ENCODE data around the gene MMADHC.
A peak's percentile ranks its signal among the peaks of the same experiment; 100 is the strongest.

The MMADHC gene

GRCh38 chr2:149536649-149537048 lies 50.9 kb downstream of the MMADHC start:
- ChIA-PET POLR2A (no interaction called here), CTCF (no interaction called here)
- H3K27me3 ChIP-seq (replicated peaks in 2 of 5; ENCODE audit: control insufficient read depth in 4 of 5, insufficient read depth in 5 of 5, low read length in 4 of 5): no peaks in the 10 kb centered on the region
- DNase-seq: peak in 2 of 3 donors; percentile 11 to 19
- H3K9me3 ChIP-seq (ENCODE audit: control extremely low read depth in 1 of 5, control insufficient read depth in 4 of 5, insufficient read depth in 2 of 5, low read depth in 1 of 5, low read length in 4 of 5): peaks cover 0 to 1% (median 0%) of the 10 kb centered on the region in 5 experiments
- H3K4me3 ChIP-seq (ENCODE audit: control insufficient read depth in 1 of 7, extremely low read depth in 1 of 7, insufficient read depth in 4 of 7, low read depth in 2 of 7, low read length in 6 of 7): no peak overlapping the region
- H3K36me3 ChIP-seq (ENCODE audit: control insufficient read depth in 4 of 4, insufficient read depth in 4 of 4, low read length in 3 of 4): no peaks in the 10 kb centered on the region
- H3K27ac ChIP-seq (ENCODE audit: insufficient read depth in 1 of 2, low read depth in 1 of 2, low read length in 2 of 2, poor library complexity in 1 of 2, severe bottlenecking in 2 of 2): no peak overlapping the region
- peaks cover 0 to 10% (median 4%) of the 10 kb centered on the region in 4 experiments for H3K4me1 ChIP-seq (ENCODE audit: control extremely low read depth in 1 of 4, control insufficient read depth in 4 of 4, insufficient read depth in 4 of 4, low read length in 3 of 4)

- ChIA-PET POLR2A (no interaction called here), CTCF (no interaction called here)
- no peaks in the 10 kb centered on the region for H3K36me3 ChIP-seq (ENCODE audit: control insufficient read depth in 4 of 4, insufficient read depth in 4 of 4, low read length in 3 of 4)
- DNase-seq: no peak
- no peaks in the 10 kb centered on the region for H3K27me3 ChIP-seq (replicated peaks in 2 of 5; ENCODE audit: control insufficient read depth in 4 of 5, insufficient read depth in 5 of 5, low read length in 4 of 5)
- H3K4me3 ChIP-seq (ENCODE audit: control insufficient read depth in 1 of 7, extremely low read depth in 1 of 7, insufficient read depth in 4 of 7, low read depth in 2 of 7, low read length in 6 of 7): no peak overlapping the region
- H3K9me3 ChIP-seq (ENCODE audit: control extremely low read depth in 1 of 5, control insufficient read depth in 4 of 5, insufficient read depth in 2 of 5, low read depth in 1 of 5, low read length in 4 of 5): no peaks in the 10 kb centered on the region
- WGBS (ENCODE audit: insufficient coverage): 98% methylated on average over 7 of the region's 7 CpGs
- peaks cover 0 to 10% (median 4%) of the 10 kb centered on the region in 4 experiments for H3K4me1 ChIP-seq (ENCODE audit: control extremely low read depth in 1 of 4, control insufficient read depth in 4 of 4, insufficient read depth in 4 of 4, low read length in 3 of 4)
- no peak overlapping the region for H3K27ac ChIP-seq (ENCODE audit: insufficient read depth in 1 of 2, low read depth in 1 of 2, low read length in 2 of 2, poor library complexity in 1 of 2, severe bottlenecking in 2 of 2)
Observed at GRCh38 chr2:149534674-149535073, 52.9 kb downstream of the MMADHC start.

- 56% methylated on average over 2 of the region's 3 CpGs for WGBS (ENCODE audit: insufficient coverage)
Observed at GRCh38 chr2:149528983-149529382, 58.6 kb downstream of the MMADHC start.

GRCh38 chr2:149527998-149528755 lies 59.4 kb downstream of the MMADHC start:
- WGBS (ENCODE audit: insufficient coverage): 91% methylated on average over 5 of the region's 7 CpGs
- H3K9me3 ChIP-seq (ENCODE audit: control extremely low read depth in 1 of 5, control insufficient read depth in 4 of 5, insufficient read depth in 2 of 5, low read depth in 1 of 5, low read length in 4 of 5): no peaks in the 10 kb centered on the region
- H3K4me3 ChIP-seq (ENCODE audit: control insufficient read depth in 1 of 7, extremely low read depth in 1 of 7, insufficient read depth in 4 of 7, low read depth in 2 of 7, low read length in 6 of 7): no peak overlapping the region
- H3K27me3 ChIP-seq (replicated peaks in 2 of 5; ENCODE audit: control insufficient read depth in 4 of 5, insufficient read depth in 5 of 5, low read length in 4 of 5): no peaks in the 10 kb centered on the region
- ChIA-PET POLR2A (no interaction called here), CTCF (no interaction called here)
- no peak overlapping the region for H3K27ac ChIP-seq (ENCODE audit: insufficient read depth in 1 of 2, low read depth in 1 of 2, low read length in 2 of 2, poor library complexity in 1 of 2, severe bottlenecking in 2 of 2)
- no peaks in the 10 kb centered on the region for H3K36me3 ChIP-seq (ENCODE audit: control insufficient read depth in 4 of 4, insufficient read depth in 4 of 4, low read length in 3 of 4)
- no peaks in the 10 kb centered on the region for H3K4me1 ChIP-seq (ENCODE audit: control extremely low read depth in 1 of 4, control insufficient read depth in 4 of 4, insufficient read depth in 4 of 4, low read length in 3 of 4)
- DNase-seq: peak in 1 of 3 donors; percentile 7

More at GRCh38 chr2:149528983-149529382, 58.6 kb downstream of the MMADHC start:
- Histone ChIP-seq H3K27me3 (replicated peaks in 2 of 5; ENCODE audit: control insufficient read depth in 4 of 5, insufficient read depth in 5 of 5, low read length in 4 of 5) (no peaks in the 10 kb centered on the region), H3K4me3 (ENCODE audit: control insufficient read depth in 1 of 7, extremely low read depth in 1 of 7, insufficient read depth in 4 of 7, low read depth in 2 of 7, low read length in 6 of 7) (no peak overlapping the region), H3K4me1 (ENCODE audit: control extremely low read depth in 1 of 4, control insufficient read depth in 4 of 4, insufficient read depth in 4 of 4, low read length in 3 of 4) (no peaks in the 10 kb centered on the region), H3K36me3 (ENCODE audit: control insufficient read depth in 4 of 4, insufficient read depth in 4 of 4, low read length in 3 of 4) (no peaks in the 10 kb centered on the region), H3K27ac (ENCODE audit: insufficient read depth in 1 of 2, low read depth in 1 of 2, low read length in 2 of 2, poor library complexity in 1 of 2, severe bottlenecking in 2 of 2) (no peak overlapping the region), H3K9me3 (ENCODE audit: control extremely low read depth in 1 of 5, control insufficient read depth in 4 of 5, insufficient read depth in 2 of 5, low read depth in 1 of 5, low read length in 4 of 5) (no peaks in the 10 kb centered on the region)
- ChIA-PET POLR2A (no interaction called here), CTCF (no interaction called here)
- DNase-seq: no peak

- CTCF ChIA-PET: no interaction called here
Observed at GRCh38 chr2:149526689-149527088, 60.9 kb downstream of the MMADHC start.

GRCh38 chr2:149525323-149525722 lies 62.3 kb downstream of the MMADHC start:
- Histone ChIP-seq H3K27me3 (replicated peaks in 2 of 5; ENCODE audit: control insufficient read depth in 4 of 5, insufficient read depth in 5 of 5, low read length in 4 of 5) (no peaks in the 10 kb centered on the region), H3K4me3 (ENCODE audit: control insufficient read depth in 1 of 7, extremely low read depth in 1 of 7, insufficient read depth in 4 of 7, low read depth in 2 of 7, low read length in 6 of 7) (no peak overlapping the region), H3K9me3 (ENCODE audit: control extremely low read depth in 1 of 5, control insufficient read depth in 4 of 5, insufficient read depth in 2 of 5, low read depth in 1 of 5, low read length in 4 of 5) (peaks cover 0 to 1% (median 0%) of the 10 kb centered on the region in 5 experiments), H3K4me1 (ENCODE audit: control extremely low read depth in 1 of 4, control insufficient read depth in 4 of 4, insufficient read depth in 4 of 4, low read length in 3 of 4) (no peaks in the 10 kb centered on the region), H3K36me3 (ENCODE audit: control insufficient read depth in 4 of 4, insufficient read depth in 4 of 4, low read length in 3 of 4) (no peaks in the 10 kb centered on the region), H3K27ac (ENCODE audit: insufficient read depth in 1 of 2, low read depth in 1 of 2, low read length in 2 of 2, poor library complexity in 1 of 2, severe bottlenecking in 2 of 2) (no peak overlapping the region)
- no peak for DNase-seq
- POLR2A ChIA-PET: no interaction called here
- CTCF ChIA-PET: no interaction called here
- 100% methylated on average over 7 of the region's 9 CpGs for WGBS (ENCODE audit: insufficient coverage)

More at GRCh38 chr2:149526689-149527088, 60.9 kb downstream of the MMADHC start:
- H3K9me3 ChIP-seq (ENCODE audit: control extremely low read depth in 1 of 5, control insufficient read depth in 4 of 5, insufficient read depth in 2 of 5, low read depth in 1 of 5, low read length in 4 of 5): peaks cover 0 to 1% (median 0%) of the 10 kb centered on the region in 5 experiments
- H3K4me3 ChIP-seq (ENCODE audit: control insufficient read depth in 1 of 7, extremely low read depth in 1 of 7, insufficient read depth in 4 of 7, low read depth in 2 of 7, low read length in 6 of 7): no peak overlapping the region
- no peaks in the 10 kb centered on the region for H3K36me3 ChIP-seq (ENCODE audit: control insufficient read depth in 4 of 4, insufficient read depth in 4 of 4, low read length in 3 of 4)
- DNase-seq: no peak
- no peaks in the 10 kb centered on the region for H3K4me1 ChIP-seq (ENCODE audit: control extremely low read depth in 1 of 4, control insufficient read depth in 4 of 4, insufficient read depth in 4 of 4, low read length in 3 of 4)
- H3K27ac ChIP-seq (ENCODE audit: insufficient read depth in 1 of 2, low read depth in 1 of 2, low read length in 2 of 2, poor library complexity in 1 of 2, severe bottlenecking in 2 of 2): no peak overlapping the region
- H3K27me3 ChIP-seq (replicated peaks in 2 of 5; ENCODE audit: control insufficient read depth in 4 of 5, insufficient read depth in 5 of 5, low read length in 4 of 5): no peaks in the 10 kb centered on the region
- WGBS (ENCODE audit: insufficient coverage): 100% methylated on average over 1 of the region's 2 CpGs
- POLR2A ChIA-PET: no interaction called here

Measured in common myeloid progenitor, CD34-positive (primary cell).